Neural cell (in vitro differentiated cells): ENCODE results near the gene PRSS21.

ENCODE experiments used
- CTCF ChIP-seq: fragments of 450-650 bp; IDR thresholded peaks from 2 replicates; pipeline ENCODE4 v1.5.1; 2014; ENCODE audit warnings: antibody characterized with exemption, mild to moderate bottlenecking, moderate library complexity; ENCODE audit not compliant: poor library complexity, severe bottlenecking
- EZH2 ChIP-seq: fragments of 200-600, 300-800 bp; shearing (Covaris generic), sonication (generic); IDR thresholded peaks from 2 replicates; pipeline ENCODE4 v1.6.1; 2014; ENCODE audit warnings: antibody characterized with exemption, low read length, borderline replicate concordance, mild to moderate bottlenecking; ENCODE audit not compliant: insufficient read depth, poor library complexity, severe bottlenecking
- POLR2AphosphoS5 ChIP-seq: IDR thresholded peaks from 2 replicates; pipeline ENCODE4 v1.6.1; 2012
- RAD21 ChIP-seq: fragments of 450-650 bp; conservative IDR thresholded peaks from 2 replicates; pipeline ENCODE4 v1.6.1; 2014; ENCODE audit warnings: antibody characterized with exemption, mild to moderate bottlenecking, moderate library complexity
- REST ChIP-seq: IDR thresholded peaks from 2 replicates; pipeline ENCODE4 v1.6.1; 2012; ENCODE audit warnings: borderline replicate concordance

- TF ChIP-seq REST = no peak
- TF ChIP-seq CTCF = no peak
- no peak for TF ChIP-seq POLR2AphosphoS5
- no peak for TF ChIP-seq EZH2
- TF ChIP-seq RAD21 = no peak
These were observed 38.5 kb downstream of the PRSS21 start for GRCh38 chr16:2855536-2855935.
